HG03135 (cell line): Measurements from ENCODE around the gene ANKRD44.
A peak's percentile ranks its signal among the peaks of the same experiment; 100 is the strongest.
"Not testable (repeated sequence)": the region's sequence is repeated elsewhere in the genome, so short reads cannot be mapped to it uniquely, and the experiment has no call there.

ENCODE experiments used
- ATAC-seq: cut with Tn5 transposase; IDR thresholded peaks from one replicate; pipeline ENCODE4 v1.9.1; 2021; ENCODE audit warnings: mild to moderate bottlenecking, moderate library complexity; ENCODE audit not compliant: unreplicated experiment

The ANKRD44 gene

DNA sequence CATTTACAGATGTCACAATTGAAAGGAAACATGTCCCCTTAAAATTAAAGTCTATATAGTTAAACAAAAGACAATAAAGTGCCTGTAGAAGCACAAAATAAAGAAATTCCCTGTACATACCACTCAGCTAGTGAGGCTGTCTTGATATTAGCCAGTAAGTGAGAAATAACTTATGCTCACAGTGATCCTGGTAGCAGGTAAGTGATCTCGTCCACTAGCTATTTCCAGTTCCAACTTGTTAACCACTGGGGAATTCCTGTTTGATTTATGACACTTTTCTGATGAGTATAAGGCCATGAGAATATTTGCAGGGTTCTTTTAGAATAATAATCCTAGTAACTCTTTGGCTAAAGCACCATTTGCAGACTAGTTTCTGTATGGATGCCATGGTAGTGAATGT is 256.1 kb downstream of the ANKRD44 start:
- no peak for ATAC-seq

DNA sequence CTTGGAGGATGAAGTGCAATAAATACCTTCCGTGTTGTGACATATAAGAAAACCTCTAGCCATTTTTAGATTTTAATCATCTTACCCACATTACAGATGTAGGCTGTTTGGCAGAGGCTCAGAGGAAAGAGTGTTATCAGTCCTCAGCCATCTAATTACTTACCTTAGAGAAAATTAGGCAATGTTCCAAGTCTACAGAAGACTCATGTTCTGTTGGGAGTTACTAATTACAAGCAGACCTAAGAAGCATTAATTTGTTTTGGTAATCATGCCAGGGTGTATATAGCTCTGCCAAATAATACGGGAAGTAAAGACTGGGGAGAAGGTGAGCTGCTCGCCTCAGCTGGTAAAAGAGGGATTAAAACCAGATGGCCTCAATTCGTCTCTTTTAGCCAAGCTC is 258.2 kb downstream of the ANKRD44 start:
- no peak for ATAC-seq

DNA sequence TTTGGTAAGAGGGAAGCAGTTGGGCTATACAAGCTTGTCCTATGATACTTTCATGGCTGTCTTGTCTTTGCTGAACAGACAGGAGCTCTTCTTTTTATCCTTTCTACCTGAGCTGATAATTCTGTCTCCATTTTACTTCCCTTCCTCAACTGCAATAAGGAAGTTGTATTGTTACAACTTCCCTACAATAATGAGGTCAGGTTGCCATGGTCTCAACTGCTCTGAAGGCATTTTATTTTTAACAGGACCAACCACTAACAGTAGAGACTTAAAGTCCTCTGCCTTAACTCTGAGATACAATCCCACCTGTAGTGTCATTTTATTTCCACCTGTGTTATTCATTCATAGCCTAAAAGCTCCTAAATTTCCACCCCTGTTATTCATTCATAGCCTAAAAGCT is 265.5 kb downstream of the ANKRD44 start:
- ATAC-seq: no peak

DNA sequence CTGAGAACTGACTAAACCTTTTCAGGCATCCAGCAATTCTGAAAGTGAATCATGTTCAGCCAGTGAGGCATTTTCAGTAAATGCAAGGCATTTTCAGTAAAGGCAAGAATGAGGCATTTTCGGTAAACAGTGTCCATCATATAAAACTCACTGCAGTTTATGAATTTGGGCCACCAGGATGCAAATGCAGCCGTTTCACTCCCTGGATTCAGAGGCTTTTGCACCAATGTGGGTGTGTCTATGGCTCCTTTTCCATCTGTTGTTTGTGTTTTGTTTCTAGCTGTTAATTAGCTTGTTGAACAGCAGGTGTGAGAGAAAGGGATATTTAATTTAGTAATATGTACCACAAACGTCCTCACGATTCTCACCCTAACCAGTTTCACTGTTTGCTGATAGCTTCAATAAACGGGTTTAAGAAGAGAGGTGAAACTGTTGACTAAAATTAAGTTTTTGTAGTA is 267.8 kb downstream of the ANKRD44 start:
- no peak for ATAC-seq

DNA sequence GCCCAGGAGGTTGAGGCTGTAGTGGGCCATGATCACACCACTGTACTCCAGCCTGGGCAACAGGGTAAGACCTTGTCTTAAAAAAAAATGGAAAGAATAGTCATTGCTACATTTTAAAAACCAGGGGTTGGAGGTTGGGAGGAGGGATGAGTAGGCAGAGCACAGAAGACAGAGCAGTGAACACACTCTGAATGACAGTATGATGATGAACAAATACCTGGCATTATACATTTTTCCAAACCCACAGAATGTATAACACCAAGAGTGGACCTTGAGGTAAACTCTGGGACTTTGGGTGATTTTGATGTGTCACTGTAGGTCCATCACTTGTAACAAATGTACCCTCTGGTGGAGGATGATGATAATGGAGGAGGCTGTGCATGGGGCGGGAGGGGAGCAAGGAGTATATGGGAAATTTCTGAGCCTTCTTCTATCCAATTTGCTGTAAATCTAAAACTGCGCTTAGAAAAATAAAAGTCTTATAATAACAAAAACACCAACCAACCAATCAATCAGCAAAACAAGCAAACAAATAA is 272.6 kb downstream of the ANKRD44 start:
- no peak for ATAC-seq

DNA sequence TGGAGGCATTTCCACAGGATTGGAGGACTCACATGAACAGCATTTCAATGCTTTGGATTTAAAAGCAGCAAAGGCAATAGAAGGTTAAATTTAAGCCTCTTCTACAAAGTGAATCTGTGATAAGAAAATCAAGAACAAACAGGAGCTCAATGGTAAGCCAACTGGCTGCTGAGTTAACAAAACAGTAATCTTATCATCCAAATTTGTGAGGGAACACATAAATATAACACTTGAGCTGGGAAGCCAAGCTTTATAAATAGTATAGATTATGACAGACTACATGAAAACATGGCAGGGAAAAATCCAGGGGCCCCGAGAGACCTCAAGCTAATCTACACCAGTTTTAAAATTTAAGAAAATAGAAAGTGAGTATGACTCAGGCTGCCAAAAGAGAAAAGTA is 275.6 kb downstream of the ANKRD44 start:
- no peak for ATAC-seq

DNA sequence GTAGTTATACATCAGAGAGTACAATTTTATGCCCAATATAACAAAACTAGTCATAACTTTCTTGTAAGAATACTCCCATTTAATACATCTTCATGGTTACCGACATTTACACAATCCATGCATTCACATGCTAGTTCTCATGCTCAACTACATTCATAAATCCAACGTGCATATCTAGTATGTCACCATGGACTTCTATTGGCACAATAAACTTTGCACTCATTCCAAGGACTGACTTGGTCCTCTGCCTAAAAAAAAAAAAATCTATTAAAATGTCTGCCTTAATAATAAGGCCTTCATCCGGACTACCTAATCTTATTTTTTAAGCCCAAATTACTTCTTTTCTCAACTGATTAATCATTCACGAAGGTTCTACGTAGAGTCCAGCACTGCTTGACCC is 276.3 kb downstream of the ANKRD44 start:
- ATAC-seq: no peak

DNA sequence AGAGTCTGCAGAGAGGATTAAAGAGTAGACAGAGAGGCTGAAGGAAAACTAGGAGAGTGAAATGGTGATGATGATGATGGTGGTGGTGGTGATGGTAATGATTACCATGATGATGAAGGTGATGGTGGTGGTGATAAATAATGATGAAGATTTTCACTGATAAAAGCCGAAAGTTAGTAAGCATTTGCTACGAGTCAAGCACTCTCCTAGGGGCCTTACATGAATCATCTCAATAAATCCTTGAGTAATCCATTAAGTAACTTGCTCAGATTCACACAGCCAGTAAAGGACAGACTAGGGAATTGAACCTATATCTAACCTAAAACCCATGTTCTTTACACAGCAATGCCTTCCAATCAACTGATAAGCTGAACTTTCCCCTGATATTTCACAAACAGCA is 277.4 kb downstream of the ANKRD44 start:
- ATAC-seq: no peak

DNA sequence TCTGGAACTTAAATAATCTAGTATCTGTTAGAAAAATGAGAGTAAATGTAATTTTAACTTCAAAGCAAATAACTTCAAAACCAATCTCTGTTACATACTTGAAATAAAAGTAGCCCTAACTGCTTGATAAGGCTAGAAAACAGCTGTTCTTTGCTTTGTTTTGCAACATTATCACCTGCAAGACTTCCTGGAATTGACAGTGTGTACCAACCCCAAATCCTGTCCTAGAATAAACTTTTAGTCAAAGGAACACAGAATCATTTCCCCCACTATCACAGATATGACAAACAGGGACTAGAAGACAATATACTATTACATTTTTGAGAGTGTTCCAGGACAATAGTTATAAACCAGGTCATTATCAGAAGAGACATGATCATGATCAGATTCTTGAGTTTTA is 278.8 kb downstream of the ANKRD44 start:
- ATAC-seq: no peak

DNA sequence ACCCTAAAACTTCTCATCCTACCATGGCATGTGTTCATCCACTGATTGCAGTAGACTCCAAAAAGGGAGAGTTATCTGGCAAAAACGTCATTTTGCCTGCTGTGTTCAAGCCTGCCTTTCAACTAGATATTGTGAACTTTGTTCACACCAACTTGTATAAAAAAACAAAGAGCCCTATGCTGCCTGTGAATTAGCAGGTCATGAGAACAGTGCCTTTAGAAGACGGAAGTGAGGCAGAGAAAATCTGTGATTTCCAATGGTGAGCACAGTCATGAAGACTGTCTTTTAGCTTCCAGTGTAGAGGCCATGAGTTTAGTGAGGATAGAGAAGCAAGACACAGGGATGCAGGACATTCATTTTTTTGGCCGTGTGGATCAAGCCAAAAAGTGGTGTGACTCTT is 280.5 kb downstream of the ANKRD44 start:
- ATAC-seq: no peak

DNA sequence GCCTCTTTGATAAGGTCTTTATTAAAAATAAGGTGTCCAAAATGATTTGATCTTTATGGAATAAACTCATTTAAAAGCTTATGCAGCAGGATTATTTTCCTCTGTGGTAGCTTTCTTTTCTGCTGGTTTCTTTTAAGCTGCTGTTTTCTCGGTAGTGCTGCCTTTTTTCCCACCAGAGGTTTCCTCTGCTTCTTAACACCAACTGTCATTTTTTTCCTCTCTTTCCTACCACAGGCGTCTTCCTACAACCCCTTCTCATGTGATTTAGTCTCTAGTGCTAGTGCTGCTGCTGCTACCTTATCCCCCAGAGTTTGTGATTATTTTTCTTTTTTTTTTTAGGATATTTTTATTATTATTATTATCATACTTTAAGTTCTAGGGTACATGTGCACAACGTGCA is 281.9 kb downstream of the ANKRD44 start:
- no peak for ATAC-seq

DNA sequence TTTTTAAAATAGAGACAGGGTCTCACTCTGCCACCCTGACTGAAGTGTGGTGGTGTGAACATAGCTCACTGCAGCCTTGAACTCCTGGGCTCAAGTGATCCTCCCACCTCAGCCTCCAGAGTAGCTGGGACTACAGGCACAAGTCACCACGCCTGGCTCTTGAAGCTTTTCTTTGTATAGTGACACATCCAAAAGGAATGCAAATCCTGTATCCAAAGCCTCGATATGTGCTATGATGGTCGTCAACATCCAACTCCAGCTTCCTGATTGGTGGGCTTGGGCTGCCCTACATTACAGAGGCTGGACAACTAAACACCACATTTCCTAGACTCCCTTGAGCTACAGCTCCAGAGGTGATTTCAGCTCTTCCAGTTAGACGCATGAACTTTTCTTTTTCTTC is 282.4 kb downstream of the ANKRD44 start:
- no peak for ATAC-seq

DNA sequence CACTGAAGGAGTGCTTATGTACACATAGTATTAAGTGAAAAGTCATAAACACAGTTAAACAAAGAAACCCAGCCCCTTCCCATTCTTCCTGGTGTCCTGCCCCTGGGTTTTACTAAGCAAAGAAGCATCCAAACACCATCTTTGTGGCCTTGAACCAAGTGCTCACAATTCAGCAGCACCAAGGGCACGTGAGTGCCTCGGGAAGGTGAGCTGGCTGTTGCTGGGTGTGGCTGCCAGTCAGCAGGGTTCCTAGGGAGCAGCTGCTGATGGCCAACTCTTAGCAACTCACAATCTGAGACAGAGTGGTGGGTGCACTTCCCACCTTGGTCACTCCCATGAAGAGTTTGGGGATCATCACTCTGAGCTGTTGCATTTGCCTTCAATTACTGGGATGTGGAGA is 286.4 kb downstream of the ANKRD44 start:
- ATAC-seq: no peak

DNA sequence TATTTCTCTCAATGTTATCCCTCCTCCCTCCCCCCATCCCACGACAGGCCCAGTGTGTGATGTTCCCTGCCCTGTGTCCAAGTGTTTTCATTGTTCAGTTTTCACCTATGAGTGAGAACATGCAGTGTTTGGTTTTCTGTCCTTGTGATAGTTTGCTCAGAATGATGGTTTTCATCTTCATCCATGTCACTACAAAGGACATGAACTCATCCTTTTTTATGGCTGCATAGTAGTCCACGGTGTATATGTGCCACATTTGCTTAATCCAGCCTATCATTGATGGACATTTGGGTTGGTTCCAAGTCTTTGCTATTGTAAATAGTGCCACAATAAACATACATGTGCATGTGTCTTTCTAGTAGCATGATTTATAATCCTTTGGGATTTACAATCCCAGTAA is 289.7 kb downstream of the ANKRD44 start:
- ATAC-seq: not testable (repeated sequence)

DNA sequence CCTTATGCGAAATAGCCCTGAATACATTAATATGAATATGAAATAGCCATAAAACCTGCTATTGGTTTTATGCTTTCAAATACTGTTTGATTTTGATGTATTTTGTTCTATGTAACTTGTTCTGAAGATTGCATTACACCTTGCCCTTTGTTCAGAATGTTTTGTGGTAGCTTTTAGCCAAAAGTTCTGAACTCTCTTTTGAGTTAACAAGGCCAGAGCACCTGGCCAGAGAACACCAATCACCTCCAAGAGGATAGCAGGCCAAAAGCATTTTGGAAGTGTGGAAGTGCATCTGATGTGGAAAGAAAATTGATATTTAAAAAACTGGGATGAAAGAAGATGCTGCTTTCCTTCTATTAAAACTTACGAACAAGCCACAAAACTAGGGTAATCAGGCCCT is 297.5 kb downstream of the ANKRD44 start:
- ATAC-seq: no peak

DNA sequence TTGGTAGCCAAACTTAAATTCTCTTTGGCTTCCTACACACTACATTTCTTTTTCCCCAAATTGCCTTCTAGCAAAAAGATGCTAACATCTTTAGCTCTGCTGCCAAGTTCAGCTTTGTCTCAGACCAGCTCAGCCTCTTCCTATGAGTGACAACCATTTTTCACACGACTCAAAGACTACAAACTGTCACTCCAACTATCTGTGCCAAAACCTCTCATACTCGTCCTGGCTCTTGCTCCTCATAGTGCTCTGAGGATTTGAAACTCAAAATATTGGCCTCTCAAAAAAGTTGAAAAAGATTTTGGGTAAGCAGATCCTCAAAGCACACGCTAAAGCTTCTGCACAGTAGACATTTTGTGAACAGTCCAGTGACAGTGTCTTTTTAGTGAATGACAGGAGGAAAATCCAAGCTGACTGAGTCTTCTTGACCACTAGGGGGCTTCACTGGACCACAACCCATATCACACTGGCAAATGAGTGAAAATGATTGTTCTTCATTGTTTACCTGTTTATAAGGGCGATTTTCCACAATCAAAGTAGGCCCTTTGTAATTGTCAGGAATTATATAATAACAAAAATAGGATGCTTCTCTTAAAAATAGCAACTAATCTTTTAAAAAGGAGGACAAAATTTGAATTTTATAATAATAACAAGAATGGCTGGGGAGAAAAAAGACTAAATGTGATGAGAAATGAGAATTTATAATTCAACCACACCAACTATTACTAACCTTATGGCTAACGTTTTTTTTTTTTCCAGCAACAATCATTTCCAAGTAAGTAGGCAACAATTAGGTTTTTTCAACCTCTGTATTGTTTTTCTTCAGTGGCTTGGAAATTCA is 298.6 kb downstream of the ANKRD44 start:
- peak; percentile 60 for ATAC-seq

DNA sequence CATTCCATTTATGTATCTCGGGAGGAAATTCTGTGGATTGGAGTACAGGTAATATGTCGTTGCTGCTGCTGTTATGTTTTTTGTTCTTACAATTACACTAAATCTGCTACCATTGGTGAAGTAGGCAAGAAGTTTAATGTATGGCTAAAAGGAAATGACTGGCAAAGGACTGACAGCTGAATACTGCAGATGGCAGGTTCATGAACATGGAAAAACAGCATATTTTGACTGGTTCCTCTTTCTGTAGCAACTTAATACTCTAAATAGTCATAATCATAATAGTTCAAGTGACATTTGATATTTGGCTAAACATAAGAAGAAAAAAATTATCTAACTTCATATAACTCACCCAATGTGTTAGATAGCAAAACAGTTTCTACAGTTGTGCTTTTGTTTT is 299.6 kb downstream of the ANKRD44 start:
- no peak for ATAC-seq

DNA sequence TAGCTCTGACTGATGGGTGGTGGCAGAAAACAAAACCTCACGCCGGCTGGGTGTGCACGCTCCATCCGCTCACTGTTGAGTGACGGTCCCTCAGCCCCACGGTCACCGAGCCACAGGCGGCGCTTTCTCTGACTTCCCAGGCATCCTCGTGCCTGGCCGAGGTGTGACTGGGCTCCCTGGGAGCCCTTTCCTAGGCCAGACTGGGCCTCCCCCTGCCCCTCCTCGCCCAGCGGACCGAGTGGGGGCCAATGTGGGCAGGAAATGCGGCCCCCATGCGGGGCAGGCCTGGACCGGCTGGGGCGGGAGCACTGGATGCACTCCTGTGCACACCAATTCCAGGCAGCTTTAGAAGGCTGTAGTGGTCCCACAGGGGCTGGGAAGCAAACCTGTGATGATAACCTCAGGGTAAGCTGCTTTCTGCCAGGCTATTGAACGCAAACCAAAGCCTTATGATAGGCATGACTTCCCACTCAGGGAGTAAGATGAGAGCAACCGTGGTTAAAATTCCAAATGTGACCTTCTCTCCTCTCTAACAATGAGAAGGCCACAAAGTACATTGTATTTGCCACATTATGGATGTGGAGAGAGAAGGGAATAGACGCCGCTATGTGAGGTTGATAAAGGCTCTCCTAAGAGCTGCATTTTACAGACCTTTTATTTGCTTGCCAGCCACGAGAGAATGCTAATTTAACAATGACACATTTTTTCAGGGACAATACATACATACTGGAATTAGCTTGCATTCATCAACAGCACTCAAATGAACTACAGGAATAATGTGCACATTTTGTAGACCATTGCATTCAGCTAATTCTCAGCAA is 300.2 kb downstream of the ANKRD44 start:
- no peak for ATAC-seq

DNA sequence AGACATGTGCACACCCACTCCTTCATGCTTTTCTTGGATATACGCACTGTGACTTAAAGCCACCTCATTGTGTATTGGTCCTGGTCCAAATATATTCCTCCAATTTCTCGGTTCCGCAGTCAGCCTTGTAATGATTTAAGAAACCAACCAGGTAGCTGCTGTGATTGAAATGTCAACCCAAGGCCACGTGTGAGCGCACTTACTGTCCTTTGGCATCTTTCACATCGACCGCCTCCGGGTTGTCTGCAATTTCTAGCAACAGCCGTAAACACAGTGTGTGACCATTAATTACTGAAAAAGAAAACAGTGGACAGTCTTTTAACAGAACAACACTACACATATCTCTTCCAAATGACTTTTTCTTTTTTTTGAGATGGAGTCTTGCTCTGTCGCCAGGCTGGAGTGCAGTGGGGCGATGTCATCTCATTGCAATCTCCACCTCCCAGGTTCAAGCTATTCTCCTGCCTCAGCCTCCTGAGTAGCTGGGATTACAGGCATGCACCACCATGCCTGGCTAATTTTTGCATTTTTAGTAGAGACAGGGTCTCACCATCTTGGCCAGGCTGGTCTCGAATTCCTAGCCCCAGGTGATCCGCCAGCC is 301.7 kb downstream of the ANKRD44 start:
- ATAC-seq: not testable (repeated sequence)

DNA sequence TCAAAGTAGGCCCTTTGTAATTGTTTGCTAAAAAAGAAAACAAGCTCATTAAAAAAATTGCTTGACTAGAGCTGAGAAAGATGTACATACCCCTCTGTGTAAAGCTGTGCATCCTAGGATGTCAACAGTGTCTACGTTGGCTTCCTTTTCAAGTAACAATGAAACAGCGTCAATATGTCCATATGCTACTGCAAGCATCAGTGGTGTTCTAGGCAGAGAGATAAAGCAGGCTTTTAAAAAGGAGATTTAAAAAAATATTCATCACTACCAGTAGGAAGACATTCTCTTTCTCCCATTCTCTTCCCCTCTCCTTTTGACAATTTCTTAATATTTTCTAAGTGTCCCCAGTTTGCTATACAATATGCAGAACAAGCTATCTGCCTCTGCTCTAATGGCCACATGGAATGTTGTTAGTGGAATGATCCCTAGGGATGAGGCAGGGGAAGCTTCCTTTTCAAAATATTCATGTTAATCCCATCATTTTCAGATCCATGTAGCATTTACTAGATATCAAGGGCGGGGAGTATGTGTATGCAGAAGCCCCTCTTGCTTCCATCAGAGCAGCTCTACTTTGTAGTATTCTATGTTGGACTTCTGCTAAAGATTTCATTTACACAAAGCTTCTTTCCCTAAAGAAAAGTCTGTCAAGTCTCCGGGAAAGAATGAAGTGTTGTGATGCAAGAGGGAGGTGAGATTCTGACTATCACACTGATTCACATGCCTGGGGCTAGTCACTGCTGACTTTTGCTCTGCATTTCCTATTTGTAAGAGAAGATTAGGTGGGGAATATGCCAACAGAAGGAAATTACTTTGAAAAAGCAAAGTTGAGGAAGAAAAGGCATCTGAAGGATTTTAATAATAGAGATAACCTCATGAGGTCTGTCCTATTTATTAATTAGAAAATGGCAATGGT is 302.6 kb downstream of the ANKRD44 start:
- no peak for ATAC-seq
